IPS-15b (cell line): Measurements from ENCODE around the gene TOGARAM2.

Experiments
- H3K27me3 ChIP-seq: one replicate; pipeline ENCODE4 v1.6.1; 2013; ENCODE audit warnings: low read length; ENCODE audit not compliant: control insufficient read depth, insufficient read depth
- H3K36me3 ChIP-seq: one replicate; pipeline ENCODE4 v1.6.1; 2013; ENCODE audit warnings: low read length; ENCODE audit not compliant: control insufficient read depth, insufficient read depth
- H3K4me1 ChIP-seq: one replicate; pipeline ENCODE4 v1.6.1; 2013; ENCODE audit warnings: mild to moderate bottlenecking, low read length; ENCODE audit not compliant: control insufficient read depth, insufficient read depth
- H3K4me3 ChIP-seq: one replicate; pipeline ENCODE4 v1.5.1; 2013; ENCODE audit warnings: low read depth, low read length
- H3K9ac ChIP-seq: one replicate; pipeline ENCODE4 v1.6.1; 2013; ENCODE audit warnings: low read depth, mild to moderate bottlenecking, low read length
- H3K9me3 ChIP-seq: one replicate; pipeline ENCODE4 v1.6.1; 2013; ENCODE audit warnings: mild to moderate bottlenecking, low read length; ENCODE audit not compliant: control insufficient read depth, insufficient read depth

The TOGARAM2 gene

DNA sequence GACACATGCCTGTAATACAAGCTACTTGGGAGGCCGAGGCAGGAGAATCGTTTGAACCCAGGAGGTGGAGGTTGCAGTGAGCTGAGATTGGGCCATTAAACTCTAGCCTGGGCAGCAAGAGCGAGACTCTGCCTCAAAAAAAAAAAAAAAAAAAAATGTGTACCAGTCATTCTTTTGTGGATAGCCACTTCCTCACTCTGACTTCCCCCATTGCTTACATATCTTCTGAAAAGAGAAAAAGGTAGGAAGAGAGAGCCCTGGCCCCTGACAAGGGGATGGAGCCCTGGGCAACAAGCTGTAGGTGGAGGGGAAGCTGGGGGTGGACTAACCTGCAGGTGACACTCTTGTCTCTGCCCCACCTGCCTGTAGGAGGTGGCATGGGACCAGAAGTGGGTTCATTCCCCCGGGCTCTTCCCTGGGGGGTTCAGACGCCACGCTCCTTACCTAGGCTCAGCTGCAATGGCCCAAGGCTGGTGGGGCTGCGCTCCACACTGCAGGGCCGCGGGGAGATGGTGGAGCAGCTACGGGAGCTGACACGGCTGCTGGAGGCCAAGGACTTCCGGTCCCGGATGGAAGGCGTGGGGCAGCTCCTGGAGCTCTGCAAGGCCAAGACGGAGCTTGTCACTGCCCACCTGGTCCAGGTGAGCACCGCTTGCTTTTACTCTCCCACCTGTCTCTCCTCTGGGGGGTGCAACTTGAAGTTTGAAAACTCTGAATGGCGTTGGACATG, 54.1 kb downstream of the TOGARAM2 start:
- H3K27me3 ChIP-seq = no peaks in the 10 kb centered on the region
- no peaks in the 10 kb centered on the region for H3K4me1 ChIP-seq
- H3K36me3 ChIP-seq = no peaks in the 10 kb centered on the region
- H3K4me3 ChIP-seq = no peak overlapping the region
- no peak overlapping the region for H3K9ac ChIP-seq
- H3K9me3 ChIP-seq = no peaks in the 10 kb centered on the region

DNA sequence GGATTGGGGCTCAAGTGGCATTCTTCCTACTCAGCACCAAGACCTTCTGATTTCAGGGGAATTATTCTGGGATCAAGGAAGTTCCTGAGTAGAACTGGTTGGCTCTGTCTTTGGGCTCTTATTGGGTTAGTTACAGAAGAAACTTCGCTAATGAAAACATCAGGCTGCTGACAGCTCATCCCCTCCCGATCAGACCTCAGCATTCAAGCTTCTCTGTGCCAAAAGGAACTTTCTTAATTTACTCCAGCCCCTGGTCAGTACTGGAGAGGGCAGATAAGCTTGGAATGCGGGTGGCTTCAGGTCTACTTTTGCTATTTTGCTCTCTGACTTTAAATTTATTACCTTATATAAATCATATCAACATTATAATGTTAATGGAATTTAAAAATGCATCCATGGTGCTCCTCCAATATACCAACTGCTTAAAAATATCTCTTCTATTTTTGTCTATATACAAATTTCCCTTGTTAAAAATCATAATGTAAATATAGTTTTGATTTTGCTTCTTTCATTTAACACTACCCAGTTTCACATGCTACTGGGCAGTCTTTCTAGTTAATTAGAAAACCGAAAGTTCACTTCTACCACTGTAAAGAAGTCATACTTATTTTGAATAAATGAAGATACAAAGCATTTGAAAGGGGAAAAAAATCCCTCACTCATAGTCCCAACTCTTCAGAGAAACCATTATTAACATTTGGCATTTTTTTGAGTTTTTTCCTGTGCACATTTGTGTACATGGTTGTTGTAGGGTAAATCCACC, 58.8 kb downstream of the TOGARAM2 start:
- no peak overlapping the region for H3K9ac ChIP-seq
- H3K9me3 ChIP-seq = no peaks in the 10 kb centered on the region
- no peak overlapping the region for H3K4me3 ChIP-seq
- H3K36me3 ChIP-seq = no peaks in the 10 kb centered on the region
- H3K4me1 ChIP-seq = peaks cover 5% of the 10 kb centered on the region
- H3K27me3 ChIP-seq = no peaks in the 10 kb centered on the region

DNA sequence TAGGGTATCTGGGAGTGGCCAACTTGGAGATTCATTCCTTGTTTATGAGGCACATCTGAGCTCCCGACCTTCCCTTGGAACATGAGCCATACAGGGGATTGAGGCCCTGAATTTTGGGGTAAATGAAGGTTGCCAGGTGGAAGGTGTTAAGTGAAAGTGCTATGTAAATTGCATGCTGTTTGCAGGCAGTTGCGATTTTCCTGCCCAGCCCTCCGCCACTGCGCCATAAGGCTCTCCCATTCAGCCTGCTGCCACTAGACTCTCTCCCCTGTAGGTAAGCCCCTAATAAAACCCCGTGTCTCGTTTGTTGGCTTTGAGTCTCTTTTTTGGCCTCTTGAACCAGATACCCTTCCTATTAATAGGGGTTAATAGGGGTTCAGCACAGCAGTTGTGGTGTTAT, 59.5 kb downstream of the TOGARAM2 start:
- no peaks in the 10 kb centered on the region for H3K36me3 ChIP-seq
- H3K4me1 ChIP-seq = peaks cover 5% of the 10 kb centered on the region
- H3K27me3 ChIP-seq = no peaks in the 10 kb centered on the region
- H3K9ac ChIP-seq = no peak overlapping the region
- no peak overlapping the region for H3K4me3 ChIP-seq
- H3K9me3 ChIP-seq = no peaks in the 10 kb centered on the region

DNA sequence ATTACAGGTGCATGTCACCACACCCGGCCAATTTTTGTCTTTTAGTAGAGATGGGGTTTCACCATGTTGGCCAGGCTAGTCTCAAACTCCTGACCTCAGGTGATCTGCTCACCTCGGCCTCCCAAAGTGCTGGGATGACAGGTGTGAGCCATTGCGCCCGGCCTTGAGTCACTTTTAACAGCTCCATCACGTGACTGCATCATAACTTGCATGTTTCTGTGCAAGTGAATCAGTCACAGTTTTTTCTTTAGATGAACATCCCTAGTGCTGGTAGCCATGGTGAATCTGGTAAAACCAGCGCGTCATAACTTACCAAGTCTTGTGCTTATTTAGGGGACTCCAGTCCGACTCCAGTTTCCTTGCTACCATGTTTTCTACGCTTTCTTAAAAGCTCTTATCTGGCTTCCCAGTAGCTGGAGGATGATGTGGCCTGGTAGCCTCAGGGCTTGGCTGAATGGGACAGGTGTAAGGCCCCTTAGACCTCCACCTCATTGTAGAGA, 60.1 kb downstream of the TOGARAM2 start:
- Histone ChIP-seq H3K36me3 (no peaks in the 10 kb centered on the region), H3K4me1 (peaks cover 5% of the 10 kb centered on the region), H3K9ac (no peak overlapping the region), H3K9me3 (no peaks in the 10 kb centered on the region), H3K27me3 (no peaks in the 10 kb centered on the region), H3K4me3 (no peak overlapping the region)

DNA sequence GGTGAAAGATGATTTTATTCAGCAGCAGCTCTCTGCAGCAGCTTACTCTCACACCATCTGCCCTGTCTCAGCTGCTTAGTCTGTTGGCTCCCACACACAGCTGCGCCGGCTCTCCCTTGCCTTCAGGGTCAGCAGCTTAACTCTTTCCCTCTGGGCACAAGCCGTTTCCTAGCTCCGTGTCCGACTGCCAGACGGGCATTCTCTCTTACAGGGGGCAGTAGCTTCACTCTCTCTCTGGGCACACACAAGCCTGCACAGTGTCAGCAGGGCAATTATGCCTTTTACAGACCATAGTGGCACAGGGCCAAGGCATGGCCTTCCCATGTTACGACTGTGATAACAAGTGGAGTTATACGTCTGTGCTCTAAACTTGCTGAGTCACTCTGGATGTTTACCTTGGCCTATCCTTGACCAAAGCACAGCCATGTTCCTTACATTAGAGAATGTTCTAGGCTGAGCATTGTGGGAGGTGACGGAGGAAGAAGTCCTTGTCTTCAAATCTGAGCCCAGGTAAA, 61.5 kb downstream of the TOGARAM2 start:
- H3K4me1 ChIP-seq = peaks cover 5% of the 10 kb centered on the region
- no peak overlapping the region for H3K4me3 ChIP-seq
- no peaks in the 10 kb centered on the region for H3K9me3 ChIP-seq
- H3K36me3 ChIP-seq = no peaks in the 10 kb centered on the region
- H3K9ac ChIP-seq = no peak overlapping the region
- H3K27me3 ChIP-seq = no peaks in the 10 kb centered on the region

DNA sequence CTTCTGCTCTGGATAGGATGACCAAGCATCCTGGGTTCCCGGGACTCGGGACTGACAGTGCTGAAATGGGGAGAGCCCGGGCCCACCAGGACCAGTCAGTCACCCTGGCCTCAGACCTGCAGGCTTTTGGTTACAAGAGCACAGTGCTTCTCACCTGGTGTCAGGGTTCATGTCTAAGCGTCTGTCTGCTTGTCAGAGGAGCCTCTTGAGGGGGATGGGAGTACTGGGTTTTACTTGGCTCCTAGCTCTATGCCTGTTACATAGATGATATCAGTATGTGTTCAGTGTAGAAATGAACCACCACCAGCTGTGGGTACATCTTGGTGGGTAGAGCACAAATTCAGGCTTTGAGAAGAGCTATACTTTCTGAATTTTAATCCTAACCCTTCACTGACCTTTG, 63.4 kb downstream of the TOGARAM2 start:
- Histone ChIP-seq H3K36me3 (no peaks in the 10 kb centered on the region), H3K27me3 (no peaks in the 10 kb centered on the region), H3K4me3 (no peak overlapping the region), H3K9me3 (no peaks in the 10 kb centered on the region), H3K9ac (no peak overlapping the region), H3K4me1 (peaks cover 5% of the 10 kb centered on the region)

DNA sequence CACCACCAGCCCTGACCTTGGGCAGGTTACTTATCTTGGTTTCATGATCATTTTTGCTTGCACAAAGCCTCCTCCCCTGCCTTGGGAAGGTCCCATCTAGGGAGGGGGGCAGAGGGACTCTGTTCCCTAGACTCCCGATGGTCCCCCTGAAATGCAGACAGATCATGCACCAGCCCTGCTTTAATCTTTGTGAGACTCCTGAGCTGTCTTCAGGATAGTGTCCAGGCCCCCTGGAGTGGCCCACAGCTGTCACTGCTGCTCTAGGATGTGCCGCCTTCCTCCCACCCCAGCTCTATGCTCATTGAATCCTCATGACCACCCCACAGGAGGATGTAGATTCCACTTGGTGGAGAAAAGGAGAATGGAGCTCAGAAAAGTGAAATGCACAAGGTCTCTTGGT, 65.2 kb downstream of the TOGARAM2 start:
- peaks cover 5% of the 10 kb centered on the region for H3K4me1 ChIP-seq
- no peaks in the 10 kb centered on the region for H3K36me3 ChIP-seq
- H3K27me3 ChIP-seq = no peaks in the 10 kb centered on the region
- H3K9me3 ChIP-seq = no peaks in the 10 kb centered on the region
- H3K9ac ChIP-seq = no peak overlapping the region
- H3K4me3 ChIP-seq = no peak overlapping the region

DNA sequence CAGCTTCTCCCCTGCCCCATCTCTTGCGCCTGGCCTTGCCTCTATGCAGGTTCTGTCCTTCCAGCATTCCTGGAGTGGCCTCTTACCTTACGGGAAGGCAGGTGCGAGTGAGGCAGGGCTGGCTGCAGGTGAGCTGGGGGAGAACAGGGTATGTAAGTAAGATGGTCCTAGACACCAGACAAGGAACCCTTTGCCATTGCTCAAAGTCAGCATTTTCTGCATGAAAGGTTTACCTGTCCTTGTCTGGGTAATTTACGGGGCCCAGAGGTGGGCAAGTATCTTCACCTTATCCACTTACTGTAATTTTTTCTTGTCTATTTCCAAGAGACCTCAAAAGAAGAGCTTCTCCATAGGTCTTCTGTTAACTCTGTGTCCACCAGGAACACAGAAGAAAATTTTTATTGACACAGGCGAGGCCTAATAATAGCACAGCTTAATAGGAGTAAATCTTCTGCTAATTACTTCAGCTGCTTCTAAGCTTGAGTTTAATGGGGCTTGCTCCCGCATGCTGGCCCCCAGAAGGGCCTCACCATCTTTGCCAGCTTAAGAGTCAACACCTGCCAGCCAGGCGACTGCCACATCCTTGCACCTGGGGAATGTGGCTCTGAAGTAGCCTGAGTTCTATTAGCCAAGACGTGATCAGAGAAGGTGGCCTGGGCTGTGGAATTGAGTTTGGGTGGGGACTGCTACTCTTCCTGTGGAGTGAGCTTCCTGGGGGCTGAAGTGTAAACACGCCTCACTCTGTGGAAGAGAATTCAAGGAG, 66.2 kb downstream of the TOGARAM2 start:
- peaks cover 3% of the 10 kb centered on the region for H3K4me1 ChIP-seq
- H3K27me3 ChIP-seq = no peaks in the 10 kb centered on the region
- H3K36me3 ChIP-seq = no peaks in the 10 kb centered on the region
- H3K9ac ChIP-seq = no peak overlapping the region
- H3K4me3 ChIP-seq = no peak overlapping the region
- no peaks in the 10 kb centered on the region for H3K9me3 ChIP-seq

DNA sequence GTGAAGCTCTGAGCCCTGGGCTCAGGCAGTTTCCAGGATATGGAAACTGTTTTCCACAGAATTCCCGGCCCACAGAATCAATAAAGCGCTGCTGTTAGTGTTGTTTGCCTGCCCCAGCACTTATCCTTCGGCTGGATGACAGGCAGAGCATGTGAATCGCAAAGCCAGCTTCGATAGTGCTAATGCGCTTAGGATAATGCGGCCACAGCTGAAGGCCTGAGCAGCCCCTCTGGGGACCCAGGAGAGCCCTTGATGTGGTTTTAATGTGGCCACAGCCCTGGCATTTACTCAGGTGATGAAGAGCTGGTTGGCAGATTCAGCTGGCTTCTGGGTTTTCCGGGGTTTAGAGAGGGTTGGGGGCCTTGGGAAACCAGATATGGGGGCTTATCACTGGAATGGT, 69.5 kb downstream of the TOGARAM2 start:
- Histone ChIP-seq H3K4me1 (peaks cover 3% of the 10 kb centered on the region), H3K36me3 (no peaks in the 10 kb centered on the region), H3K9ac (no peak overlapping the region), H3K9me3 (no peaks in the 10 kb centered on the region), H3K4me3 (no peak overlapping the region), H3K27me3 (no peaks in the 10 kb centered on the region)

DNA sequence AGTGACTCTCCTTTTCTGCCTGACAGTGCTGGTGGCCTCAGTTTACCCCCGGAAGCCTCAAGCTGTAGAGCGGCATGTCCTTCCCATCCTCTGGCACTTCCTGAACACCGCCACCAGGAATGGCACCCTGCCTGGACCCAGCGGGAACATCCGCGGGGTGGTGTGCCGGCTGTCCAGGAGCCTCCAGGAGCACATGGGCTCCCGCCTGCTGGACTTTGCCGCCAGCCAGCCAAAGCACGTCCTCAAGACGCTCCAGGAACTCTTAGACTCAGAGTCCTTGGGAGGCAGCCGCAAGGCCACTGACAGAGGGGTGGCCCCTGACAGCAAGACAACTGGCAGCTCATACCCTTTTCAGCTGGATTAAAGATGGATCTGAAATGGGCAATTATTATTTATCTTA, 70.6 kb downstream of the TOGARAM2 start:
- no peaks in the 10 kb centered on the region for H3K9me3 ChIP-seq
- H3K4me1 ChIP-seq = peaks cover 3% of the 10 kb centered on the region
- no peaks in the 10 kb centered on the region for H3K27me3 ChIP-seq
- H3K9ac ChIP-seq = no peak overlapping the region
- H3K4me3 ChIP-seq = no peak overlapping the region
- H3K36me3 ChIP-seq = no peaks in the 10 kb centered on the region

DNA sequence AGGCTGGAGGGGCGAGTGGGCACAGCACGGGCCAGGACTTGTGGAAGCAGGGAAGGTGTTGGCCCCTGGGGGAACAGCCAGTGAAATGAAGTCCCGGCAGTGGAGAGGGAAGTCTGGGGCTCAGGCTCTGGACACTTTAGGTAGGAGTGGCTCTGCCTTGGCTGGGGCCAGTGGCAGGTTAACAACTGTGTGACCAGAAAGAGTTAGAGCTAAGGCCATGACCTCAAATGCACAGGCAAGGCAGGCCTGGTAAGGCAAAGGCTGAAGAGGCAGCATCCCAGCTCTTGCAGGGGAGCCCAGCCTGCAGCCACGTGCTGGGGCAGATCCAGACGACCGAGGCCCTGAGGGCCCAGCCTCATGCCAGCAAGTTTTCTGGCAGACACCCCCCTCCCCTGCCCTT, 71.7 kb downstream of the TOGARAM2 start:
- no peaks in the 10 kb centered on the region for H3K36me3 ChIP-seq
- H3K4me3 ChIP-seq = no peak overlapping the region
- H3K9ac ChIP-seq = no peak overlapping the region
- H3K4me1 ChIP-seq = peaks cover 3% of the 10 kb centered on the region
- H3K27me3 ChIP-seq = no peaks in the 10 kb centered on the region
- H3K9me3 ChIP-seq = no peaks in the 10 kb centered on the region
